Measurements from ENCODE around the gene ST7. TPM values are rescaled to one million over a fixed set of nuclear protein-coding genes. Genes with fewer than 3 reads are reported as not detected.

Gene ST7
- polyA plus RNA-seq, 3 donors from 2014 or later = 11.3 to 14.7 (median 14.2) TPM

DNA sequence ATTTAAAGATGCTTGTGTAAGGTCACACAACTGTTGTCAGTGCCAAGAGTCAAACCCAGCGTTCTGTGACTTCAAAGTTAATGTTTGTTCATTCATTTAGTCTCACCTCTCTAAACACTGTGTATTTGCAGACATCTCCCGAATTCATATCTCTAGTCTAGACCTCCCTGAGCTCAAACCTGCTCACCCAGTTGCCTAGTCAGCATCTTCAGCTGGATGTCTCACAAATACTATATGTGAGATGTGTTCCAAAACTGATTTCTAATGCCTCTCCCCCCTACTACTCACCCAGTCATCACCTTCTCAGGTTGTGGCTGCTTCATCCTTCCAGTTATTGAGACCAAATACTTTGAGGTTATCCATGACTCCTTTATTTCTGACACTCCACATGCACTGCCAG, 91.4 kb downstream of the ST7 start:
- peaks cover 13 to 24% of the 10 kb centered on the region in 2 donors for H3K4me1 Mint-ChIP-seq
- no peak overlapping the region for H3K4me3 Mint-ChIP-seq
- DNase-seq = no peak
- peaks cover 0 to 2% (median 0%) of the 10 kb centered on the region in 3 donors for H3K27me3 Mint-ChIP-seq (ENCODE audit: low read depth in 3 of 3)
- no peaks in the 10 kb centered on the region for H3K36me3 Mint-ChIP-seq
- no peak overlapping the region for H3K27ac Mint-ChIP-seq
- no peaks in the 10 kb centered on the region for H3K9me3 Mint-ChIP-seq

- Mint-ChIP-seq H3K9me3 (no peaks in the 10 kb centered on the region), H3K27ac (no peak overlapping the region), H3K27me3 (ENCODE audit: low read depth in 3 of 3) (peaks cover 0 to 2% (median 0%) of the 10 kb centered on the region in 3 donors)
Measured at GRCh38 chr7:117045927-117046710, 92.8 kb downstream of the ST7 start.

DNA sequence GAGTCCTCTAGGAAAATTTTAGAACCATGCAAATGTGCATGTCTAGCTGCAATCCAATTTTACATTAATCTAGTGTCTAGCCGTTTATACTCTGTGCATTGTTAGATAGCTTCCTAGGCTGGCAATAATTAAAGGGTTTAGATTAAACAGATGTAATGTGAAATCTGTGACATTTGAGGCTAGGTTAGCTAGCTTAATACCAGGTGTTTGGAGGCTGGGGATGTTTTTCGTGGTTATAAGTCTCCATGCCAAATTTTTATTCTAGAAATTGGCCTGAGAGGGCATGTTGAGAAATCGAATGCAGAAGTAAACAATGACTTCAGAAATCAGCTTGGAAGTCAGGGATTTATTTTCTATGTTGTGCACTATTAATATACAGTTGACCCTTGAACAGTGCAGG, 94.2 kb downstream of the ST7 start:
- Mint-ChIP-seq H3K9me3 (no peaks in the 10 kb centered on the region), H3K36me3 (no peaks in the 10 kb centered on the region)

More at GRCh38 chr7:117045927-117046710, 92.8 kb downstream of the ST7 start:
- H3K4me1 Mint-ChIP-seq = peaks cover 13 to 24% of the 10 kb centered on the region in 2 donors
- H3K36me3 Mint-ChIP-seq = no peaks in the 10 kb centered on the region
- DNase-seq = no peak
- H3K4me3 Mint-ChIP-seq = no peak overlapping the region

GRCh38 chr7:117048114-117048866, 95.0 kb downstream of the ST7 start:
- H3K27ac Mint-ChIP-seq = peak overlapping the region in 1 of 6 donors; percentile 65
- H3K27me3 Mint-ChIP-seq (ENCODE audit: low read depth in 3 of 3) = peaks cover 0 to 2% (median 0%) of the 10 kb centered on the region in 3 donors
- H3K9me3 Mint-ChIP-seq = no peaks in the 10 kb centered on the region
- peak overlapping the region in 2 of 5 donors; percentile 4 to 46 for H3K4me3 Mint-ChIP-seq
- H3K4me1 Mint-ChIP-seq = peaks cover 13 to 24% of the 10 kb centered on the region in 2 donors
- no peaks in the 10 kb centered on the region for H3K36me3 Mint-ChIP-seq
- DNase-seq = no peak

More for the DNA sequence above, 94.2 kb downstream of the ST7 start:
- Mint-ChIP-seq H3K27me3 (ENCODE audit: low read depth in 3 of 3) (peaks cover 0 to 2% (median 0%) of the 10 kb centered on the region in 3 donors), H3K4me1 (peaks cover 13 to 24% of the 10 kb centered on the region in 2 donors), H3K4me3 (no peak overlapping the region), H3K27ac (no peak overlapping the region)
- DNase-seq = no peak

GRCh38 chr7:117048882-117049281, 95.6 kb downstream of the ST7 start:
- Mint-ChIP-seq H3K27ac (no peak overlapping the region), H3K36me3 (no peaks in the 10 kb centered on the region), H3K9me3 (no peaks in the 10 kb centered on the region), H3K4me1 (peaks cover 13 to 24% of the 10 kb centered on the region in 2 donors), H3K4me3 (peak overlapping the region in 3 of 5 donors; percentile 4 to 46 (median 21)), H3K27me3 (ENCODE audit: low read depth in 3 of 3) (peaks cover 0 to 2% (median 0%) of the 10 kb centered on the region in 3 donors)
- DNase-seq = no peak

- no peaks in the 10 kb centered on the region for H3K36me3 Mint-ChIP-seq
- no peaks in the 10 kb centered on the region for H3K9me3 Mint-ChIP-seq
- DNase-seq = no peak
- H3K27ac Mint-ChIP-seq = no peak overlapping the region
- peaks cover 19 to 25% of the 10 kb centered on the region in 2 donors for H3K4me1 Mint-ChIP-seq
- H3K27me3 Mint-ChIP-seq (ENCODE audit: low read depth in 3 of 3) = peaks cover 0 to 2% (median 0%) of the 10 kb centered on the region in 3 donors
- H3K4me3 Mint-ChIP-seq = no peak overlapping the region
Measured at GRCh38 chr7:117051808-117052207, 98.5 kb downstream of the ST7 start.

- Mint-ChIP-seq H3K4me3 (no peak overlapping the region), H3K9me3 (no peaks in the 10 kb centered on the region), H3K4me1 (peaks cover 15 to 19% of the 10 kb centered on the region in 2 donors), H3K27ac (no peak overlapping the region), H3K27me3 (ENCODE audit: low read depth in 3 of 3) (no peaks in the 10 kb centered on the region), H3K36me3 (no peaks in the 10 kb centered on the region)
- DNase-seq = no peak
Measured at GRCh38 chr7:117053432-117053831, 100.1 kb downstream of the ST7 start.

GRCh38 chr7:117061751-117062150, 108.5 kb downstream of the ST7 start:
- H3K36me3 Mint-ChIP-seq = no peaks in the 10 kb centered on the region
- no peak overlapping the region for H3K27ac Mint-ChIP-seq
- no peaks in the 10 kb centered on the region for H3K9me3 Mint-ChIP-seq
- no peak for DNase-seq
- no peaks in the 10 kb centered on the region for H3K27me3 Mint-ChIP-seq (ENCODE audit: low read depth in 3 of 3)
- peaks cover 4 to 13% of the 10 kb centered on the region in 2 donors for H3K4me1 Mint-ChIP-seq
- no peak overlapping the region for H3K4me3 Mint-ChIP-seq

DNA sequence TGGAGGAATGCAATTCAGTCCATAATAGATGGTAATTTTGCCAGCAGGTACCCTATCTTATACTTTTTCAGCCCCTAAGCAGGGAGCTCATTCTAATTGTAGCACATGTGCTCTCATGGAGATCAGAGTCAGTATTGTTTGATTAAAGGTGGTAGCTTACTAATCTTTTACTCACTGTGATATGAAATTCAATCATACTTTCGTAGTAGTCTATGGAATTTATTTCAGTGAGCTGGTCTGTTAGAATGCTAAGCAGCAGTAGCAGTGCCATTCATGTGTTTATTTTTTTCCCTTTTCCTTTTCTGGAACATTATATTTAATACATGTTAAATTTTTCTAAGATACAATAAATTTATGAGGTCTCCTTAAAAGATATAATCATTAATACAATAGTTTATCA, 109.0 kb downstream of the ST7 start:
- Mint-ChIP-seq H3K27me3 (ENCODE audit: low read depth in 3 of 3) (no peaks in the 10 kb centered on the region), H3K27ac (no peak overlapping the region), H3K4me3 (no peak overlapping the region), H3K4me1 (peaks cover 7 to 19% of the 10 kb centered on the region in 2 donors), H3K9me3 (no peaks in the 10 kb centered on the region), H3K36me3 (no peaks in the 10 kb centered on the region)
- no peak for DNase-seq

DNA sequence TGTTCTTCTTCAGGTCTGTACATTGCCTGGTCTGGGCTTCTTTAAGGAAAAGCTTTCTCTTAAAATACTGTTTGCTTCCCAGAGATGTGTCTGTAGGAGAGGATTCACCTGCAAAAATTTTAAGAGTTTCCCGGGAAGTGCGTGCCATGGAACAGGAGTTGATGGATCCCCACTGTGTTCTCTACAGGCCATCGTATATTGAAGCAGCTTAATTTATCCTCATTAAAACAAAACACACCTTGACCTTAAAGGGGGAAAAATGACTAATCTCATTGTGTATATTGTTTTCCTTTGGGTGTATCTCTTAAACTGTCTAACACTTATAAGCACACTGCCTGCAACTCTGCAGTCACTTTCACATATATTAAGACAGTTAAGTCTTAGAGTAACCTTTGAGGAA, 111.4 kb downstream of the ST7 start:
- Mint-ChIP-seq H3K9me3 (no peaks in the 10 kb centered on the region), H3K4me3 (no peak overlapping the region), H3K4me1 (peaks cover 15 to 34% of the 10 kb centered on the region in 2 donors), H3K36me3 (no peaks in the 10 kb centered on the region), H3K27ac (no peak overlapping the region), H3K27me3 (ENCODE audit: low read depth in 3 of 3) (no peaks in the 10 kb centered on the region)
- DNase-seq = no peak

- H3K9me3 Mint-ChIP-seq = no peaks in the 10 kb centered on the region
- no peaks in the 10 kb centered on the region for H3K36me3 Mint-ChIP-seq
- DNase-seq = no peak
- no peaks in the 10 kb centered on the region for H3K27me3 Mint-ChIP-seq (ENCODE audit: low read depth in 3 of 3)
- H3K4me3 Mint-ChIP-seq = no peak overlapping the region
- H3K4me1 Mint-ChIP-seq = peaks cover 15 to 34% of the 10 kb centered on the region in 2 donors
- no peak overlapping the region for H3K27ac Mint-ChIP-seq
Measured at GRCh38 chr7:117065571-117066150, 112.4 kb downstream of the ST7 start.

DNA sequence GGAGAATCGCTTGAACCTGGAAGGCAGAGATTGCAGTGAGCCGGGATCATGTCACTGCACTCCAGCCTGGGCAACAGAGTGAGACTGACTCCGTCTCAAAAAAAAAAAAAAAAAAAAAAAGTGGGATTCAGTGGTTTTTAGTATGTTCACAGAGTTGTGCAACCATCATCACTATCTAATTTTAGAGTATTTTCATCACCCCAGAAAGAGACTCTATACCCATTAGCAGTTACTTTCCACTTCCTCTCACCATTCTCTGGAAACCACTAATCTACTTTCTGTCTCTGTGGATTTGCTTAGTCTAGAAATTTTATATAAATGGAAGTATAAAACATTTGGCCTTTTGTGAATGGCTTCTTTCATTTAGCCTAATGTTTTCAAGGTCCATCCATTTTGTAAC, 113.4 kb downstream of the ST7 start:
- Mint-ChIP-seq H3K4me1 (peaks cover 15 to 34% of the 10 kb centered on the region in 2 donors), H3K4me3 (no peak overlapping the region), H3K9me3 (no peaks in the 10 kb centered on the region), H3K36me3 (no peaks in the 10 kb centered on the region), H3K27me3 (ENCODE audit: low read depth in 3 of 3) (no peaks in the 10 kb centered on the region), H3K27ac (no peak overlapping the region)
- DNase-seq = no peak

DNA sequence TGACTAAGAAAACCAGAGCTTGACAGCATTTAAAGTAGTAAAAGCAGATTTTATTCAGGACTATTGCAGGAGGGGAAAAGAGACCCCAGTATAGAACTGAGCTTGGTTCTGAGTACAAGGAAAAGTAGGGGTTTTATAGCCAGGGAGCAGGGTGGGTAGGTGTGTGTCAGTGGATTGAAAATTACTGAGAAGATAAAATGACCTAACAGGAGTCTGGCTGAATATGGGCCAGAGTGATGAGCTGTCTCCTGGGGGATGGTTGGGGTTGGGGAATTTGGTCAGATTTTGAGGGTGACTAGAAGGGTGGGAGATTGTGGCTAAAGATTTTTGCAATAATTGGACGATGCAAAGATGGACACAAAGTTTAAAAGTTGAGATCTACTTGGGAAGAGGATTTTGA, 114.0 kb downstream of the ST7 start:
- DNase-seq = no peak
- H3K27ac Mint-ChIP-seq = no peak overlapping the region
- no peaks in the 10 kb centered on the region for H3K27me3 Mint-ChIP-seq (ENCODE audit: low read depth in 3 of 3)
- peaks cover 17 to 37% of the 10 kb centered on the region in 2 donors for H3K4me1 Mint-ChIP-seq
- H3K36me3 Mint-ChIP-seq = no peaks in the 10 kb centered on the region
- no peaks in the 10 kb centered on the region for H3K9me3 Mint-ChIP-seq
- no peak overlapping the region for H3K4me3 Mint-ChIP-seq

All from immature natural killer cell (primary cell).